Stimulated activated CD8-positive, alpha-beta memory T cell treated with anti-CD3 and anti-CD28 coated beads, Interleukin-4, amount 100 ng/mL, for 4 hours (primary cell): Measurements from ENCODE around the gene FAM222B.
A peak's percentile ranks its signal among the peaks of the same experiment; 100 is the strongest.
"Not testable (repeated sequence)": the region's sequence is repeated elsewhere in the genome, so short reads cannot be mapped to it uniquely, and the experiment has no call there.

Source experiments
- DNase-seq, 2 donors: peaks; one replicate each; pipeline ENCODE4 v3.0.0-alpha.2; 2020; ENCODE audit warnings: low read depth in 2 of 2, low spot score in 1 of 2

The FAM222B gene

GRCh38 chr17:28747051-28747691, 95.4 kb downstream of the FAM222B start:
- DNase-seq = no peak

GRCh38 chr17:28746611-28747050, 96.0 kb downstream of the FAM222B start:
- no peak for DNase-seq

GRCh38 chr17:28745786-28746411, 96.7 kb downstream of the FAM222B start:
- no peak for DNase-seq

- no peak for DNase-seq
Observed at GRCh38 chr17:28744972-28745785, 97.4 kb downstream of the FAM222B start.

- peak in 1 of 2 donors; percentile 52 for DNase-seq
Observed at GRCh38 chr17:28744104-28744971, 98.3 kb downstream of the FAM222B start.

GRCh38 chr17:28743243-28744103, 99.1 kb downstream of the FAM222B start, which contains the start of gene TRAF4:
TSS of gene TRAF4 (plus strand) at chr17:28744011. CDS start at chr17:28744113, 102 bp downstream.
- peak in 1 of 2 donors; percentile 70 for DNase-seq

- no peak for DNase-seq
Observed at GRCh38 chr17:28741358-28742349, 100.9 kb downstream of the FAM222B start.

GRCh38 chr17:28740406-28741357, 101.9 kb downstream of the FAM222B start:
- no peak for DNase-seq

- peak; percentile 54 to 67 for DNase-seq
Observed at GRCh38 chr17:28738680-28739384, 103.8 kb downstream of the FAM222B start.

- DNase-seq = no peak
Observed at GRCh38 chr17:28737770-28738679, 104.6 kb downstream of the FAM222B start.

GRCh38 chr17:28737316-28737715, 105.3 kb downstream of the FAM222B start:
- no peak for DNase-seq

- not testable (repeated sequence) for DNase-seq
Observed at GRCh38 chr17:28735913-28736769, 106.4 kb downstream of the FAM222B start.

- DNase-seq = no peak
Observed at GRCh38 chr17:28735242-28735722, 107.3 kb downstream of the FAM222B start.

GRCh38 chr17:28734712-28735241, 107.8 kb downstream of the FAM222B start:
- no peak for DNase-seq

- no peak for DNase-seq
Observed at GRCh38 chr17:28733346-28733745, 109.2 kb downstream of the FAM222B start.
